Gastroesophageal sphincter (tissue), 3 donors: Measurements from ENCODE around the gene SNCA.

Experiments
- POLR2A ChIP-seq, 2 donors: fragments of 450-650 bp; IDR thresholded peaks; one replicate each; pipeline ENCODE4 v1.6.1; 2017; ENCODE audit warnings: antibody characterized with exemption in 2 of 2, mild to moderate bottlenecking in 2 of 2, moderate library complexity in 1 of 2
- TF ChIP-seq, protein P1 (sequence below), 4 experiments: fragments of 200-600 bp in 2 of 4; fragments of 450-650 bp in 2 of 4; sonication (generic) in 1 of 4; IDR thresholded peaks; one replicate each; pipeline ENCODE4 v1.5.1; 2017 to 2019; ENCODE audit warnings: antibody characterized with exemption in 4 of 4, mild to moderate bottlenecking in 2 of 4, moderate library complexity in 2 of 4

DNA sequence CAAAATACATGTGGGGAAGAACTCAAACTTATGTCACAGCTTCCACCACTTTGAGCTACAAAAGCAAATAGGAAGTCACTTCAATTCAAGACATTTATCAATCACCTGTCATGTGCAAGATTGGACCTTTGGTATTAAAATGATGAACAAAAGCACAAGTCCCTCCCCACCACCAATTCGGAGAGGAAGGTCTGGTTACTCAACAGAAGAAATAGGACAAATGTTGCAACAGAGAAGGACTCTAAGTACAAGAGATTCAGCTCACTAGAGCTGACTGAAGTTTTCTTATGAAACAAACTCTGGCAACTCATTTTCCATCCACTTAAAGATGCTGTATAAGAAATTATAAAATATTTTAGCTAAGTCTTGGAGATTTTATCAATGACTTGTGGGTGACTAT, 41.6 kb upstream of the SNCA start:
- TF ChIP-seq, protein P1, sequence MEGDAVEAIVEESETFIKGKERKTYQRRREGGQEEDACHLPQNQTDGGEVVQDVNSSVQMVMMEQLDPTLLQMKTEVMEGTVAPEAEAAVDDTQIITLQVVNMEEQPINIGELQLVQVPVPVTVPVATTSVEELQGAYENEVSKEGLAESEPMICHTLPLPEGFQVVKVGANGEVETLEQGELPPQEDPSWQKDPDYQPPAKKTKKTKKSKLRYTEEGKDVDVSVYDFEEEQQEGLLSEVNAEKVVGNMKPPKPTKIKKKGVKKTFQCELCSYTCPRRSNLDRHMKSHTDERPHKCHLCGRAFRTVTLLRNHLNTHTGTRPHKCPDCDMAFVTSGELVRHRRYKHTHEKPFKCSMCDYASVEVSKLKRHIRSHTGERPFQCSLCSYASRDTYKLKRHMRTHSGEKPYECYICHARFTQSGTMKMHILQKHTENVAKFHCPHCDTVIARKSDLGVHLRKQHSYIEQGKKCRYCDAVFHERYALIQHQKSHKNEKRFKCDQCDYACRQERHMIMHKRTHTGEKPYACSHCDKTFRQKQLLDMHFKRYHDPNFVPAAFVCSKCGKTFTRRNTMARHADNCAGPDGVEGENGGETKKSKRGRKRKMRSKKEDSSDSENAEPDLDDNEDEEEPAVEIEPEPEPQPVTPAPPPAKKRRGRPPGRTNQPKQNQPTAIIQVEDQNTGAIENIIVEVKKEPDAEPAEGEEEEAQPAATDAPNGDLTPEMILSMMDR (IDR thresholded peaks at IDR 0.05) = no peak
- no peak for TF ChIP-seq POLR2A (IDR thresholded peaks at IDR 0.05)
